SK-N-MC (cell line): ENCODE measurements around the gene GDPD5.

Experiments
- EZH2 ChIP-seq: fragments of 200-600 bp; sonication (generic); IDR thresholded peaks from one replicate; pipeline ENCODE4 v1.6.1; 2017; ENCODE audit warnings: antibody characterized with exemption
- POLR2AphosphoS5 ChIP-seq: IDR thresholded peaks from 2 replicates; pipeline ENCODE4 v1.6.1; 2012; ENCODE audit warnings: mild to moderate bottlenecking, low read depth, low read length, borderline replicate concordance

DNA sequence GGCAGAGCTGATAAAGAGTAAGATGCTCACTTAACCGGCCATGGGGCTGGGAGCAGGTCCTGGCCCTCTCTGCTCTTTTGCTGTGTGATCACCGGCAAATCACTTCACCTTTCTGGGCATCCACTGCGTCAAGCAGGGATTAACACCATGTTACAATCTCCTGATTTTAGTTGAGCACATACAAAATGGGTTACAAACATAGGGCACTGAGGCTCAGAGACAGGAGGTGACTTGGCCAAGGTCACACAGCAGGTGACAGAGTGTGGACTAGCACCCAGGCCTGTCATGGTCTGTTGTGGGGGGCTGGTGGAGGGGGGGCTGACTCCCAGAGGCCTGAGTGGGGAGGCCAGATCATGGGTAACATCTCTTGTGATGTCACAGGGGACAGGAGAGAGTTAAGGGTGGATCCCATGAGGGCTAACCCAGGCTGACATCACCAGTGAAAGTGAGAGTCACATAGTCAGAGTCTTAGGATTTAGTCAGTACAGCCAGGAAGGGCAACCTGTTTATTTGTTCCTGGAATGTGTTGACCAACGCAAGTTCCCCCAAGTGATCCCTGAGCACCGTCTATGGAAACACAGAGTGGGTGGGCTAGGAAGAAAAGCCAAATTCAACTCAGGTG, 27.8 kb downstream of the GDPD5 start:
- TF ChIP-seq EZH2 (no peak), POLR2AphosphoS5 (no peak)
